WTC11 (cell line): Measurements from ENCODE around the gene CD244. TPM values are rescaled to one million over a fixed set of nuclear protein-coding genes. Genes with fewer than 3 reads are reported as not detected.

Experiments used
- ATAC-seq: fragments of 200-7000 bp; cut with Tn5 transposase; 2 replicates; pipeline ENCODE4 v1.10.0; 2021; ENCODE audit warnings: mild to moderate bottlenecking, moderate library complexity
- CTCF ChIA-PET: fragments of 300-600 bp; sonication (Branson Sonifier 250); formaldehyde crosslinking; loops from one replicate; lab custom pipeline; 2021; ENCODE audit warnings: antibody characterized with exemption; lab: Charles Lee
- POLR2A ChIA-PET: fragments of 350-600 bp; sonication (Branson Sonifier 250); formaldehyde crosslinking; loops from one replicate; lab custom pipeline; 2021; ENCODE audit warnings: antibody characterized with exemption; lab: Charles Lee
- DNase-seq: peaks from one replicate; pipeline ENCODE4 v3.0.0; 2021; ENCODE audit warnings: low spot score
- H3K27ac Mint-ChIP-seq: 2 replicates; pipeline ENCODE4 v1.8.0; 2021; ENCODE audit warnings: mixed read lengths
- H3K27me3 Mint-ChIP-seq: 2 replicates; pipeline ENCODE4 v1.8.0; 2021; ENCODE audit warnings: low read depth, mild to moderate bottlenecking, moderate library complexity, mixed read lengths
- H3K36me3 Mint-ChIP-seq: 2 replicates; pipeline ENCODE4 v1.8.0; 2021; ENCODE audit warnings: mixed read lengths
- H3K4me1 Mint-ChIP-seq: 2 replicates; pipeline ENCODE4 v1.8.0; 2022; ENCODE audit warnings: mixed read lengths
- H3K4me3 Mint-ChIP-seq: 2 replicates; pipeline ENCODE4 v1.8.0; 2021; ENCODE audit warnings: mild to moderate bottlenecking, moderate library complexity, mixed read lengths
- H3K9me3 Mint-ChIP-seq: 2 replicates; pipeline ENCODE4 v1.8.0; 2021; ENCODE audit warnings: mixed read lengths
- CREB1 ChIP-seq: sonication (generic); formaldehyde crosslinking; IDR thresholded peaks from 2 replicates; pipeline ENCODE4 v1.8.0; 2023; ENCODE audit warnings: mild to moderate bottlenecking, missing genetic modification reagents
- ELF4 ChIP-seq: sonication (generic); formaldehyde crosslinking; IDR thresholded peaks from 2 replicates; pipeline ENCODE4 v1.8.1; 2022; ENCODE audit warnings: low read depth, mild to moderate bottlenecking, moderate library complexity, missing genetic modification reagents
- ESRRA ChIP-seq: sonication (generic); formaldehyde crosslinking; IDR thresholded peaks from 2 replicates; pipeline ENCODE4 v1.8.1; 2022; ENCODE audit warnings: mild to moderate bottlenecking, missing genetic modification reagents, borderline replicate concordance
- FOXJ3 ChIP-seq: sonication (generic); formaldehyde crosslinking; IDR thresholded peaks from 2 replicates; pipeline ENCODE4 v1.9.0; 2021; ENCODE audit warnings: missing genetic modification reagents, mild to moderate bottlenecking, borderline replicate concordance
- GRHL2 ChIP-seq: fragments of 250-450 bp; sonication (Bioruptor Pico); IDR thresholded peaks from 2 replicates; pipeline ENCODE4 v1.8.0; 2022; ENCODE audit warnings: mild to moderate bottlenecking, moderate library complexity; ENCODE audit not compliant: insufficient replicate concordance, severe bottlenecking
- GTF2I ChIP-seq: fragments of 250-450 bp; sonication (Bioruptor Pico); conservative IDR thresholded peaks from 2 replicates; pipeline ENCODE4 v1.4.0; 2021; ENCODE audit warnings: mild to moderate bottlenecking
- HMGA2 ChIP-seq: fragments of 250-450 bp; sonication (Bioruptor Pico); IDR thresholded peaks from 2 replicates; pipeline ENCODE4 v1.4.0; 2021; ENCODE audit warnings: mild to moderate bottlenecking, moderate library complexity
- IRF2 ChIP-seq: sonication (generic); formaldehyde crosslinking; IDR thresholded peaks from 2 replicates; pipeline ENCODE4 v1.8.0; 2022; ENCODE audit warnings: low read depth, missing genetic modification reagents, borderline replicate concordance
- MAX ChIP-seq: sonication (generic); formaldehyde crosslinking; IDR thresholded peaks from 2 replicates; pipeline ENCODE4 v1.8.0; 2022; ENCODE audit warnings: mild to moderate bottlenecking, missing genetic modification reagents
- MXD4 ChIP-seq: fragments of 250-450 bp; sonication (Bioruptor Pico); IDR thresholded peaks from 2 replicates; pipeline ENCODE4 v1.8.0; 2021; ENCODE audit warnings: mild to moderate bottlenecking, moderate library complexity, borderline replicate concordance
- MYBL2 ChIP-seq: sonication (generic); formaldehyde crosslinking; IDR thresholded peaks from 2 replicates; pipeline ENCODE4 v1.8.1; 2023; ENCODE audit warnings: mild to moderate bottlenecking, moderate library complexity, missing genetic modification reagents
- NFE2L1 ChIP-seq: sonication (generic); formaldehyde crosslinking; IDR thresholded peaks from 2 replicates; pipeline ENCODE4 v1.8.1; 2023; ENCODE audit warnings: missing genetic modification reagents
- OVOL2 ChIP-seq: fragments of 250-450 bp; sonication (Bioruptor Pico); IDR thresholded peaks from 2 replicates; pipeline ENCODE4 v1.9.0; 2021; ENCODE audit warnings: mild to moderate bottlenecking, borderline replicate concordance
- PRRX2 ChIP-seq: fragments of 250-450 bp; sonication (Bioruptor Pico); IDR thresholded peaks from 2 replicates; pipeline ENCODE4 v1.8.0; 2021; ENCODE audit warnings: mild to moderate bottlenecking
- RELA ChIP-seq: sonication (generic); formaldehyde crosslinking; IDR thresholded peaks from 2 replicates; pipeline ENCODE4 v1.8.1; 2022; ENCODE audit warnings: missing genetic modification reagents, mild to moderate bottlenecking, borderline replicate concordance
- SP1 ChIP-seq: sonication (generic); formaldehyde crosslinking; conservative IDR thresholded peaks from 2 replicates; pipeline ENCODE4 v1.8.1; 2022; ENCODE audit warnings: missing genetic modification reagents
- TCF7 ChIP-seq: sonication (generic); formaldehyde crosslinking; IDR thresholded peaks from 2 replicates; pipeline ENCODE4 v1.8.0; 2022; ENCODE audit warnings: mild to moderate bottlenecking, low read depth, missing genetic modification reagents, moderate library complexity
- USF1 ChIP-seq: sonication (generic); formaldehyde crosslinking; IDR thresholded peaks from 2 replicates; pipeline ENCODE4 v1.8.0; 2022; ENCODE audit warnings: mild to moderate bottlenecking, missing genetic modification reagents
- USF2 ChIP-seq: sonication (generic); formaldehyde crosslinking; IDR thresholded peaks from 2 replicates; pipeline ENCODE4 v1.8.1; 2023; ENCODE audit warnings: mild to moderate bottlenecking, missing genetic modification reagents, moderate library complexity
- ZBTB21 ChIP-seq: sonication (generic); formaldehyde crosslinking; IDR thresholded peaks from 2 replicates; pipeline ENCODE4 v1.8.1; 2023; ENCODE audit warnings: mild to moderate bottlenecking, missing genetic modification reagents, borderline replicate concordance
- ZMAT4 ChIP-seq: fragments of 250-450 bp; sonication (Bioruptor Pico); IDR thresholded peaks from 2 replicates; pipeline ENCODE4 v1.9.0; 2021; ENCODE audit warnings: mild to moderate bottlenecking
- ZNF219 ChIP-seq: sonication (generic); formaldehyde crosslinking; IDR thresholded peaks from 2 replicates; pipeline ENCODE4 v1.8.0; 2023; ENCODE audit warnings: missing genetic modification reagents, mild to moderate bottlenecking, borderline replicate concordance
- ZNF281 ChIP-seq: sonication (generic); formaldehyde crosslinking; IDR thresholded peaks from 2 replicates; pipeline ENCODE4 v1.8.0; 2023; ENCODE audit warnings: mild to moderate bottlenecking, missing genetic modification reagents
- ZNF512 ChIP-seq: sonication (generic); formaldehyde crosslinking; IDR thresholded peaks from 2 replicates; pipeline ENCODE4 v1.8.1; 2022; ENCODE audit warnings: missing genetic modification reagents, borderline replicate concordance
- total RNA-seq: library from RNA; stranded (reverse); gene quantifications from 3 replicates; pipeline ENCODE4 v1.2.3, GENCODE V29; 2021

Gene CD244
- total RNA-seq, 1 experiment from 2014 or later: not detected

- TF ChIP-seq MAX (CRISPR knock-in tag) (no peak), ZNF219 (CRISPR knock-in tag) (no peak), USF2 (CRISPR knock-in tag) (no peak), RELA (CRISPR knock-in tag) (no peak), IRF2 (CRISPR knock-in tag) (no peak), ZNF512 (CRISPR knock-in tag) (no peak), OVOL2 (CRISPR knock-in tag) (no peak), SP1 (CRISPR knock-in tag) (no peak), FOXJ3 (CRISPR knock-in tag) (no peak), TCF7 (no peak), MXD4 (CRISPR knock-in tag) (no peak), ESRRA (CRISPR knock-in tag) (no peak), USF1 (no peak), ZNF281 (no peak), CREB1 (CRISPR knock-in tag) (no peak)
- TF ChIP-seq, all 79 proteins: peak for 0
- no peaks in the 10 kb centered on the region for H3K27me3 Mint-ChIP-seq
- peaks cover 4% of the 10 kb centered on the region for H3K4me1 Mint-ChIP-seq
- H3K9me3 Mint-ChIP-seq: peaks cover 4% of the 10 kb centered on the region; the same call in 1 of the 2 replicates
- POLR2A ChIA-PET: no interaction called here
- CTCF ChIA-PET: interaction anchor here (0.6 to 1.3 kb wide), 8 partner anchors 11 to 113 kb away, joined by 3 to 7 read pairs (median 3); partner anchors contain the start of gene CD244
- peak; percentile 70; the same call in 1 of the 2 replicates for ATAC-seq
- no peak overlapping the region for H3K27ac Mint-ChIP-seq
- H3K4me3 Mint-ChIP-seq: no peak overlapping the region
- H3K36me3 Mint-ChIP-seq: no peaks in the 10 kb centered on the region
- no peak for DNase-seq
Observed at GRCh38 chr1:160877221-160877620, 14.5 kb upstream of the CD244 start.

GRCh38 chr1:160876311-160876710, 13.6 kb upstream of the CD244 start:
- CTCF ChIA-PET: interaction anchor here (0.6 to 1.0 kb wide), 4 partner anchors 10 to 114 kb away, joined by 3 to 7 read pairs (median 4); partner anchors contain the start of gene CD244
- DNase-seq (no peak), ATAC-seq (no peak)
- POLR2A ChIA-PET: no interaction called here
- Mint-ChIP-seq H3K4me3 (no peak overlapping the region), H3K9me3 (peaks cover 4% of the 10 kb centered on the region; the same call in 1 of the 2 replicates), H3K27me3 (no peaks in the 10 kb centered on the region), H3K36me3 (no peaks in the 10 kb centered on the region), H3K4me1 (peaks cover 10% of the 10 kb centered on the region), H3K27ac (no peak overlapping the region)
- TF ChIP-seq ZBTB21 (CRISPR knock-in tag) (no peak), CREB1 (CRISPR knock-in tag) (no peak), GTF2I (CRISPR knock-in tag) (no peak), MYBL2 (CRISPR knock-in tag) (no peak), ZNF512 (CRISPR knock-in tag) (no peak), HMGA2 (no peak), ELF4 (no peak), ZMAT4 (no peak), NFE2L1 (CRISPR knock-in tag) (no peak), PRRX2 (CRISPR knock-in tag) (no peak), GRHL2 (CRISPR knock-in tag) (no peak)
